Fibroblast of the conjunctiva (primary cell): ENCODE data around the gene OR52E1.

Source experiments
- DNase-seq: peaks from one replicate; pipeline ENCODE4 v3.0.0-alpha.2; 2010; ENCODE audit warnings: low read depth

OR52E1 gene

DNA sequence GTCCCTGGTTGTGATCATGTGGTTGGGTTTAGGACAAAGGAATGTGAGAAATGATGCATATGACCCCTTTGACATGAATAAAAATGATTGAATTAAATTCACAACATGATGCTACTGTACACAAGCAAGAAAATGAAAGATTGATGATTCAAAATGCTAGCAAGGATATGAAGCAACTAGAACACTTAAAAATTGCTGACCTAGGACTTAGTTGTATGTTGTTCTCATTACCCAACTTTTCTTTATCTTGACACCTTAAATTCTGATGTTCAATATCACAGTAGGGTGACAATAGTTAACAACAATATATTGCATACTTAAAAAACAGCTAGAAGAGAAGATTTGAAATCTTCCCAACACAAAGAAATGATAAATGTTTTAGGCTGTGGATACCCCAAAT is 48.2 kb downstream of the OR52E1 start:
- no peak for DNase-seq

DNA sequence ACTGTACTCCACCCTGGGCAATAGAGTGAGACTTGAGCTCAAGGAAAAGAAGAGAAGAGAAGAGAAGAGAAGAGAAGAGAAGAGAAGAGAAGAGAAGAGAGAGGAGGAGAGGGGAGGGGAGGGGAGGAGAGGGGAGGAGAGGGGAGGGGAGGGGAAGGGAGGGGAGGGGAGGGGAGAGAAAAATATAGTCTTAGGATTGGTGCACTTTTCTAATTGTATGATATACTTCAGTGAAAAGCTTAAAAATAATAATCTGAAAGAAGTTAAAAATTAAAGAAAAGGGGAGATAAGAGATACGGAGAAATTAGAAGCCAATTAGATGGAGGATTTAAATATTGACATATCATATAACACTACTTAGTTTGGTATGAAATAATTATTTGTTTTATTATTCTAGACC is 49.5 kb downstream of the OR52E1 start:
- DNase-seq = no peak
